ENCODE data around the gene HTR1E. TPM values are rescaled to one million over a fixed set of nuclear protein-coding genes. Genes with fewer than 3 reads are reported as not detected.

Gene HTR1E
- total and polyA plus RNA-seq, 2 donors (not counting 1 experiment from before 2014, with no cell fraction given), result not detected

GRCh38 chr6:87065117-87065516, 127.8 kb downstream of the HTR1E start:
- POLR2A ChIA-PET, result no interaction called here
- no peaks in the 10 kb centered on the region for H3K27me3 Mint-ChIP-seq

More at GRCh38 chr6:87065117-87065516, 127.8 kb downstream of the HTR1E start:
- H3K27ac ChIP-seq (ENCODE audit: low read length in 2 of 2), result no peak overlapping the region
- H3K9ac ChIP-seq (ENCODE audit: low read length), result no peak overlapping the region
- intact Hi-C loops (cut with micrococcal nuclease), result loop anchor here (5.0 kb wide), 1 partner anchor 172 kb away; no protein-coding TSS in a partner anchor
- peaks cover 5% of the 10 kb centered on the region for H3K4me1 Mint-ChIP-seq
- no peak overlapping the region for H3K27ac Mint-ChIP-seq
- no peaks in the 10 kb centered on the region for H3K27me3 ChIP-seq (replicated peaks in 1 of 4; ENCODE audit: control extremely low read depth in 1 of 4, control insufficient read depth in 3 of 4, insufficient read depth in 4 of 4, low read length in 3 of 4)
- CTCF ChIA-PET, result interaction anchor here (0.7 to 8.1 kb wide), 7 partner anchors 10 to 1806 kb away, joined by 3 to 89 read pairs (median 5); no protein-coding TSS in a partner anchor
- no peak for ATAC-seq (ENCODE audit: low read depth)
- no peak overlapping the region for H3K4me3 ChIP-seq (ENCODE audit: control extremely low read depth in 1 of 5, extremely low read depth in 1 of 5, insufficient read depth in 1 of 5, low read depth in 2 of 5, low read length in 4 of 5)
- no peak for DNase-seq
- no peaks in the 10 kb centered on the region for H3K79me2 ChIP-seq (ENCODE audit: control insufficient read depth, insufficient read depth, low read length)
- H3K9me3 ChIP-seq (ENCODE audit: control extremely low read depth in 1 of 3, control insufficient read depth in 2 of 3, insufficient read depth in 1 of 3, low read length in 2 of 3), result no peaks in the 10 kb centered on the region
- no peaks in the 10 kb centered on the region for H4K20me1 ChIP-seq (ENCODE audit: control insufficient read depth, insufficient read depth, low read length, poor library complexity, severe bottlenecking)
- H3K4me1 ChIP-seq (ENCODE audit: control insufficient read depth in 2 of 2, insufficient read depth in 2 of 2, low read length in 2 of 2), result no peaks in the 10 kb centered on the region
- H2AFZ ChIP-seq (ENCODE audit: insufficient read depth, low read depth, low read length, poor library complexity, severe bottlenecking), result no peak overlapping the region
- no peak overlapping the region for H3K4me3 Mint-ChIP-seq
- no peaks in the 10 kb centered on the region for H3K9me3 Mint-ChIP-seq (ENCODE audit: insufficient read depth)
- 90% methylated on average over 4 of the region's 5 CpGs for WGBS (ENCODE audit: insufficient coverage)
- TF ChIP-seq EZH2 (IDR thresholded peaks at IDR 0.05; ENCODE audit: borderline replicate concordance, insufficient read depth, low read depth, low read length, poor library complexity, severe bottlenecking), result no peak
- no peak for TF ChIP-seq CTCF (IDR thresholded peaks at IDR 0.05)
- no peaks in the 10 kb centered on the region for H3K36me3 ChIP-seq (replicated peaks in 1 of 2; ENCODE audit: control extremely low read depth in 1 of 2, control insufficient read depth in 1 of 2, extremely low read depth in 1 of 2, insufficient read depth in 2 of 2, low read length in 1 of 2)
- H3K4me2 ChIP-seq (replicated peaks; ENCODE audit: low read depth, low read length, poor library complexity, severe bottlenecking), result no peak overlapping the region

Small RNAs within 50 kb of the gene (small RNA-seq; reads per million reads assigned to genes)
- gene AL157777.2 (ENCODE audit: insufficient read length, low read depth, low replicate concordance), result not detected
- not detected for gene MTHFD2P2 (ENCODE audit: insufficient read length, low read depth, low replicate concordance)

Other genes starting within 250 kb of the HTR1E start
- not detected in 2 replicates for gene CGA, start 157.6 kb downstream of the HTR1E start, total RNA-seq
- gene CGA, start 157.6 kb downstream of the HTR1E start, polyA plus RNA-seq, result not detected in 2 replicates
- 84.1 and 86.5 TPM in 2 replicates for gene ZNF292, start 218.0 kb downstream of the HTR1E start, total RNA-seq
- 10.1 and 13.3 TPM in 2 replicates for gene ZNF292, start 218.0 kb downstream of the HTR1E start, polyA plus RNA-seq

Data from B cell (primary cell).